GM23338 (cell line): ENCODE measurements around the gene TMEM179. TPM values are rescaled to one million over a fixed set of nuclear protein-coding genes. Genes with fewer than 3 reads are reported as not detected.

Experiments used
- ATAC-seq: fragments of 200-7000 bp; cut with Tn5 transposase; 3 replicates; pipeline ENCODE4 v1.9.1; 2020
- DNase-seq: peaks from one replicate; pipeline ENCODE4 v3.0.0-alpha.2; 2015; ENCODE audit warnings: low spot score
- H2AFZ ChIP-seq: fragments of 200-600 bp; sonication (generic); 2 replicates; pipeline ENCODE4 v1.8.0; 2016; ENCODE audit warnings: antibody characterized with exemption, mild to moderate bottlenecking, moderate library complexity
- H3F3A ChIP-seq: fragments of 200-600 bp; sonication (generic); replicated peaks from 2 replicates; pipeline ENCODE4 v1.8.0; 2017; ENCODE audit warnings: antibody characterized with exemption, mixed run types, low read depth
- H3K27ac ChIP-seq: fragments of 200-600 bp; sonication (generic); 2 replicates; pipeline ENCODE4 v1.6.1; 2016; ENCODE audit warnings: low read depth
- H3K27me3 ChIP-seq: fragments of 200-600 bp; sonication (generic); 2 replicates; pipeline ENCODE4 v1.8.0; 2016; ENCODE audit warnings: mild to moderate bottlenecking, mixed run types, moderate library complexity; ENCODE audit not compliant: insufficient read depth
- H3K36me3 ChIP-seq: fragments of 200-600 bp; sonication (generic); 2 replicates; pipeline ENCODE4 v1.8.0; 2016; ENCODE audit warnings: mild to moderate bottlenecking; ENCODE audit not compliant: insufficient read depth
- H3K4me1 ChIP-seq: fragments of 200-600 bp; sonication (generic); 2 replicates; pipeline ENCODE4 v1.8.0; 2016; ENCODE audit warnings: mild to moderate bottlenecking, moderate library complexity; ENCODE audit not compliant: insufficient read depth
- H3K4me2 ChIP-seq: fragments of 200-600 bp; sonication (generic); 2 replicates; pipeline ENCODE4 v1.7.1; 2017; ENCODE audit warnings: mixed run types
- H3K4me3 ChIP-seq: fragments of 200-600 bp; sonication (generic); 2 replicates; pipeline ENCODE4 v1.6.1; 2016; ENCODE audit warnings: mixed run types
- H3K79me2 ChIP-seq: fragments of 200-600 bp; sonication (generic); replicated peaks from 2 replicates; pipeline ENCODE4 v1.8.0; 2017; ENCODE audit warnings: mild to moderate bottlenecking; ENCODE audit not compliant: insufficient read depth
- H3K9me2 ChIP-seq: fragments of 200-600 bp; sonication (generic); 2 replicates; pipeline ENCODE4 v1.8.0; 2017; ENCODE audit not compliant: insufficient read depth
- H4K20me1 ChIP-seq: fragments of 200-600 bp; sonication (generic); replicated peaks from 2 replicates; pipeline ENCODE4 v1.8.0; 2017; ENCODE audit warnings: mild to moderate bottlenecking; ENCODE audit not compliant: insufficient read depth
- H3K27ac Mint-ChIP-seq: 2 replicates; pipeline ENCODE4 v1.8.0; 2020; ENCODE audit warnings: inconsistent platforms, mild to moderate bottlenecking, moderate library complexity, mixed read lengths
- H3K27me3 Mint-ChIP-seq: 3 replicates; pipeline ENCODE4 v1.8.0; 2022; ENCODE audit warnings: low read depth, mild to moderate bottlenecking, moderate library complexity, mixed read lengths, inconsistent platforms; ENCODE audit not compliant: insufficient read depth, poor library complexity
- H3K36me3 Mint-ChIP-seq: 3 replicates; pipeline ENCODE4 v1.8.0; 2021; ENCODE audit warnings: low read depth, mild to moderate bottlenecking, inconsistent platforms, moderate library complexity, mixed read lengths
- H3K4me1 Mint-ChIP-seq: 3 replicates; pipeline ENCODE4 v1.8.0; 2020; ENCODE audit warnings: mild to moderate bottlenecking, inconsistent platforms, mixed read lengths
- H3K4me3 Mint-ChIP-seq: 3 replicates; pipeline ENCODE4 v1.8.0; 2021; ENCODE audit warnings: moderate library complexity, mild to moderate bottlenecking, inconsistent platforms, mixed read lengths
- H3K9me3 Mint-ChIP-seq: 3 replicates; pipeline ENCODE4 v1.8.0; 2020; ENCODE audit warnings: moderate library complexity, mild to moderate bottlenecking, inconsistent platforms, mixed read lengths
- CREB1 ChIP-seq: fragments of 250-450 bp; sonication (Bioruptor Pico); IDR thresholded peaks from 2 replicates; pipeline ENCODE4 v1.5.0; 2020; ENCODE audit warnings: low read depth, mild to moderate bottlenecking, moderate library complexity
- EZH2 ChIP-seq: fragments of 200-600 bp; sonication (generic); IDR thresholded peaks from one replicate; pipeline ENCODE4 v1.8.0; 2017; ENCODE audit warnings: antibody characterized with exemption, mild to moderate bottlenecking, low read depth; ENCODE audit not compliant: unreplicated experiment
- EZH2phosphoT487 ChIP-seq: fragments of 200-600 bp; sonication (generic); IDR thresholded peaks from one replicate; pipeline ENCODE4 v1.8.1; 2018; ENCODE audit warnings: antibody characterized with exemption; ENCODE audit not compliant: unreplicated experiment
- JUNB ChIP-seq: IDR thresholded peaks from one replicate; pipeline ENCODE4 v1.6.1; 2016; ENCODE audit warnings: antibody characterized with exemption; ENCODE audit not compliant: unreplicated experiment
- NANOG ChIP-seq: IDR thresholded peaks from 2 replicates; pipeline ENCODE4 v1.6.1; 2016; ENCODE audit warnings: antibody characterized with exemption, borderline replicate concordance
- POLR2AphosphoS5 ChIP-seq: IDR thresholded peaks from 2 replicates; pipeline ENCODE4 v1.6.1; 2016; ENCODE audit warnings: antibody characterized with exemption, low read depth
- STAT1 ChIP-seq: IDR thresholded peaks from one replicate; pipeline ENCODE4 v1.6.1; 2016; ENCODE audit warnings: antibody characterized with exemption; ENCODE audit not compliant: unreplicated experiment
- ZNF114 ChIP-seq: fragments of 250-450 bp; sonication (Bioruptor Pico); IDR thresholded peaks from 2 replicates; pipeline ENCODE4 v1.5.0; 2020; ENCODE audit warnings: mild to moderate bottlenecking, moderate library complexity
- ZNF331 ChIP-seq: fragments of 250-450 bp; sonication (Bioruptor Pico); IDR thresholded peaks from 2 replicates; pipeline ENCODE4 v1.5.0; 2020; ENCODE audit warnings: low read depth, mild to moderate bottlenecking, moderate library complexity
- polyA plus RNA-seq: library from polyadenylated mRNA; unstranded; fragments of >200 nt; fragmentation: Nextera tagmentation; extraction: Ambion mirVana; gene quantifications from 2 replicates; pipeline ENCODE4 v1.2.1, GENCODE V29; 2016
- total RNA-seq: library from RNA; depleted of rRNA; stranded (reverse); fragments of >200 nt; shearing (Covaris generic); gene quantifications from 2 replicates; pipeline ENCODE4 v1.2.3, GENCODE V29; 2014
- TF ChIP-seq, protein P1 (sequence below): fragments of 250-450 bp; sonication (Bioruptor Pico); IDR thresholded peaks from 2 replicates; pipeline ENCODE4 v1.5.0; 2020; ENCODE audit warnings: mild to moderate bottlenecking, moderate library complexity
- TF ChIP-seq, protein P2 (sequence below): IDR thresholded peaks from one replicate; pipeline ENCODE4 v1.6.1; 2018; ENCODE audit warnings: antibody characterized with exemption; ENCODE audit not compliant: unreplicated experiment
- TF ChIP-seq, protein P3 (sequence below): IDR thresholded peaks from 2 replicates; pipeline ENCODE4 v1.6.1; 2016; ENCODE audit warnings: antibody characterized with exemption
- TF ChIP-seq, protein P4 (sequence below), 2 experiments: fragments of 200-600 bp in 1 of 2; sonication (generic) in 1 of 2; conservative IDR thresholded peaks; 2 replicates each; pipeline versions ENCODE4 v1.5.1 to v1.6.1; 2016 to 2017; ENCODE audit warnings: antibody characterized with exemption in 2 of 2, low read depth in 2 of 2, mild to moderate bottlenecking in 2 of 2, moderate library complexity in 1 of 2

TMEM179 gene
- total and polyA plus RNA-seq, 2 experiments from 2014 or later = 1.0 to 4.8 TPM

DNA sequence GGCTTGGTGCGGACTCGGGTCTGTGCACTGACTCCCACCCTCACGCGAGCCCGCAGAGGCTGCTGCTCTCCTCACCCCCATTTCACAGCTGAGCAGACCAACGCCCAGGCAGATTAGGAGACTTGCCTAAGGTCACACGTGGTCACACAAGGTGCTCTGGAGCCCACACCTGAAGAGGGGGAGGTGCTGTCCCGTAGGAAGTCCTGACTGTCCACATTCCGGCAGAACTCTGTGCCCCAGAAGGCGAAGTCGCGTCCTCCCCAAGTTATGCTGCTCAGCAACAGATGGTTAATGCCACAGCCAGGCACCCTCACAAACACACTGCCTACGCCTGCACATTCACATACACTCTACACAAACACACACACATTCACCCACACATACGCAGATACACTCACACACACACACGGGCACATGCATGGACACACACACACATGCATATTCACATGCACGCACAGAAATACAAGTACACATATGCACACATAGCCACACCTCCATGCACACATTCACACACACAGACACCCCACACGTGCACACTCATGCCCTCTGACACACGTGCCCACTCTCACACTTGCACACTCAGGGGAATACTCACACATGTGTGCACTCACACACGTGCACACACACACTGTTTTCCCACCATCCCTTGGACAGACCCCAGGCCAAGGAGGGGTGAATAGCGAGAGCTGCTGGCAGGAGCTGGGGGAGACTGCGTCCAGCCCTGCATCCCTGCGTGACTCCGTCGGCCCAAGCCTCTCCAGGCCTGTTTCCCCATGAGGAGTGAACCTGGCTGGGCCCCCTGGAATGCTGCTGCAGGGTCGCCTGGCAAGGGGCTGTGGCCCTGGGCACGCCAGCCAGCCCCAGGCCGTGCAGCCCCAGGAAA, 20.9 kb downstream of the TMEM179 start:
- Histone ChIP-seq H3K27me3 (no peaks in the 10 kb centered on the region), H3K4me1 (no peaks in the 10 kb centered on the region), H2AFZ (no peak overlapping the region), H3K27ac (no peak overlapping the region), H3K36me3 (no peaks in the 10 kb centered on the region), H3K4me3 (no peak overlapping the region), H3K4me2 (no peak overlapping the region), H3K79me2 (no peaks in the 10 kb centered on the region), H3K9me2 (no peaks in the 10 kb centered on the region), H4K20me1 (no peaks in the 10 kb centered on the region), H3F3A (no peaks in the 10 kb centered on the region)
- no peaks in the 10 kb centered on the region for H3K9me3 Mint-ChIP-seq
- H3K36me3 Mint-ChIP-seq = no peaks in the 10 kb centered on the region
- peaks cover 4% of the 10 kb centered on the region; the same call in 2 of the 3 replicates for H3K4me1 Mint-ChIP-seq
- TF ChIP-seq EZH2phosphoT487 (no peak), NANOG (no peak), ZNF114 (CRISPR knock-in tag) (no peak), STAT1 (no peak), JUNB (no peak), ZNF331 (CRISPR knock-in tag) (no peak), CREB1 (CRISPR knock-in tag) (no peak), EZH2 (no peak), POLR2AphosphoS5 (no peak)
- TF ChIP-seq, protein P1, sequence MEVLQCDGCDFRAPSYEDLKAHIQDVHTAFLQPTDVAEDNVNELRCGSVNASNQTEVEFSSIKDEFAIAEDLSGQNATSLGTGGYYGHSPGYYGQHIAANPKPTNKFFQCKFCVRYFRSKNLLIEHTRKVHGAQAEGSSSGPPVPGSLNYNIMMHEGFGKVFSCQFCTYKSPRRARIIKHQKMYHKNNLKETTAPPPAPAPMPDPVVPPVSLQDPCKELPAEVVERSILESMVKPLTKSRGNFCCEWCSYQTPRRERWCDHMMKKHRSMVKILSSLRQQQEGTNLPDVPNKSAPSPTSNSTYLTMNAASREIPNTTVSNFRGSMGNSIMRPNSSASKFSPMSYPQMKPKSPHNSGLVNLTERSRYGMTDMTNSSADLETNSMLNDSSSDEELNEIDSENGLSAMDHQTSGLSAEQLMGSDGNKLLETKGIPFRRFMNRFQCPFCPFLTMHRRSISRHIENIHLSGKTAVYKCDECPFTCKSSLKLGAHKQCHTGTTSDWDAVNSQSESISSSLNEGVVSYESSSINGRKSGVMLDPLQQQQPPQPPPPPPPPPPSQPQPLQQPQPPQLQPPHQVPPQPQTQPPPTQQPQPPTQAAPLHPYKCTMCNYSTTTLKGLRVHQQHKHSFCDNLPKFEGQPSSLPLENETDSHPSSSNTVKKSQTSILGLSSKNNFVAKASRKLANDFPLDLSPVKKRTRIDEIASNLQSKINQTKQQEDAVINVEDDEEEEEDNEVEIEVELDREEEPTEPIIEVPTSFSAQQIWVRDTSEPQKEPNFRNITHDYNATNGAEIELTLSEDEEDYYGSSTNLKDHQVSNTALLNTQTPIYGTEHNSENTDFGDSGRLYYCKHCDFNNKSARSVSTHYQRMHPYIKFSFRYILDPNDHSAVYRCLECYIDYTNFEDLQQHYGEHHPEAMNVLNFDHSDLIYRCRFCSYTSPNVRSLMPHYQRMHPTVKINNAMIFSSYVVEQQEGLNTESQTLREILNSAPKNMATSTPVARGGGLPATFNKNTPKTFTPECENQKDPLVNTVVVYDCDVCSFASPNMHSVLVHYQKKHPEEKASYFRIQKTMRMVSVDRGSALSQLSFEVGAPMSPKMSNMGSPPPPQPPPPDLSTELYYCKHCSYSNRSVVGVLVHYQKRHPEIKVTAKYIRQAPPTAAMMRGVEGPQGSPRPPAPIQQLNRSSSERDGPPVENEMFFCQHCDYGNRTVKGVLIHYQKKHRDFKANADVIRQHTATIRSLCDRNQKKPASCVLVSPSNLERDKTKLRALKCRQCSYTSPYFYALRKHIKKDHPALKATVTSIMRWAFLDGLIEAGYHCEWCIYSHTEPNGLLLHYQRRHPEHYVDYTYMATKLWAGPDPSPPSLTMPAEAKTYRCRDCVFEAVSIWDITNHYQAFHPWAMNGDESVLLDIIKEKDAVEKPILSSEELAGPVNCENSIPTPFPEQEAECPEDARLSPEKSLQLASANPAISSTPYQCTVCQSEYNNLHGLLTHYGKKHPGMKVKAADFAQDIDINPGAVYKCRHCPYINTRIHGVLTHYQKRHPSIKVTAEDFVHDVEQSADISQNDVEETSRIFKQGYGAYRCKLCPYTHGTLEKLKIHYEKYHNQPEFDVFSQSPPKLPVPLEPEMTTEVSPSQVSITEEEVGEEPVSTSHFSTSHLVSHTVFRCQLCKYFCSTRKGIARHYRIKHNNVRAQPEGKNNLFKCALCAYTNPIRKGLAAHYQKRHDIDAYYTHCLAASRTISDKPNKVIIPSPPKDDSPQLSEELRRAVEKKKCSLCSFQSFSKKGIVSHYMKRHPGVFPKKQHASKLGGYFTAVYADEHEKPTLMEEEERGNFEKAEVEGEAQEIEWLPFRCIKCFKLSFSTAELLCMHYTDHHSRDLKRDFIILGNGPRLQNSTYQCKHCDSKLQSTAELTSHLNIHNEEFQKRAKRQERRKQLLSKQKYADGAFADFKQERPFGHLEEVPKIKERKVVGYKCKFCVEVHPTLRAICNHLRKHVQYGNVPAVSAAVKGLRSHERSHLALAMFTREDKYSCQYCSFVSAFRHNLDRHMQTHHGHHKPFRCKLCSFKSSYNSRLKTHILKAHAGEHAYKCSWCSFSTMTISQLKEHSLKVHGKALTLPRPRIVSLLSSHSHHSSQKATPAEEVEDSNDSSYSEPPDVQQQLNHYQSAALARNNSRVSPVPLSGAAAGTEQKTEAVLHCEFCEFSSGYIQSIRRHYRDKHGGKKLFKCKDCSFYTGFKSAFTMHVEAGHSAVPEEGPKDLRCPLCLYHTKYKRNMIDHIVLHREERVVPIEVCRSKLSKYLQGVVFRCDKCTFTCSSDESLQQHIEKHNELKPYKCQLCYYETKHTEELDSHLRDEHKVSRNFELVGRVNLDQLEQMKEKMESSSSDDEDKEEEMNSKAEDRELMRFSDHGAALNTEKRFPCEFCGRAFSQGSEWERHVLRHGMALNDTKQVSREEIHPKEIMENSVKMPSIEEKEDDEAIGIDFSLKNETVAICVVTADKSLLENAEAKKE (CRISPR knock-in tag) = no peak
- TF ChIP-seq, protein P2, sequence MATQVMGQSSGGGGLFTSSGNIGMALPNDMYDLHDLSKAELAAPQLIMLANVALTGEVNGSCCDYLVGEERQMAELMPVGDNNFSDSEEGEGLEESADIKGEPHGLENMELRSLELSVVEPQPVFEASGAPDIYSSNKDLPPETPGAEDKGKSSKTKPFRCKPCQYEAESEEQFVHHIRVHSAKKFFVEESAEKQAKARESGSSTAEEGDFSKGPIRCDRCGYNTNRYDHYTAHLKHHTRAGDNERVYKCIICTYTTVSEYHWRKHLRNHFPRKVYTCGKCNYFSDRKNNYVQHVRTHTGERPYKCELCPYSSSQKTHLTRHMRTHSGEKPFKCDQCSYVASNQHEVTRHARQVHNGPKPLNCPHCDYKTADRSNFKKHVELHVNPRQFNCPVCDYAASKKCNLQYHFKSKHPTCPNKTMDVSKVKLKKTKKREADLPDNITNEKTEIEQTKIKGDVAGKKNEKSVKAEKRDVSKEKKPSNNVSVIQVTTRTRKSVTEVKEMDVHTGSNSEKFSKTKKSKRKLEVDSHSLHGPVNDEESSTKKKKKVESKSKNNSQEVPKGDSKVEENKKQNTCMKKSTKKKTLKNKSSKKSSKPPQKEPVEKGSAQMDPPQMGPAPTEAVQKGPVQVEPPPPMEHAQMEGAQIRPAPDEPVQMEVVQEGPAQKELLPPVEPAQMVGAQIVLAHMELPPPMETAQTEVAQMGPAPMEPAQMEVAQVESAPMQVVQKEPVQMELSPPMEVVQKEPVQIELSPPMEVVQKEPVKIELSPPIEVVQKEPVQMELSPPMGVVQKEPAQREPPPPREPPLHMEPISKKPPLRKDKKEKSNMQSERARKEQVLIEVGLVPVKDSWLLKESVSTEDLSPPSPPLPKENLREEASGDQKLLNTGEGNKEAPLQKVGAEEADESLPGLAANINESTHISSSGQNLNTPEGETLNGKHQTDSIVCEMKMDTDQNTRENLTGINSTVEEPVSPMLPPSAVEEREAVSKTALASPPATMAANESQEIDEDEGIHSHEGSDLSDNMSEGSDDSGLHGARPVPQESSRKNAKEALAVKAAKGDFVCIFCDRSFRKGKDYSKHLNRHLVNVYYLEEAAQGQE = no peak
- TF ChIP-seq, protein P3, sequence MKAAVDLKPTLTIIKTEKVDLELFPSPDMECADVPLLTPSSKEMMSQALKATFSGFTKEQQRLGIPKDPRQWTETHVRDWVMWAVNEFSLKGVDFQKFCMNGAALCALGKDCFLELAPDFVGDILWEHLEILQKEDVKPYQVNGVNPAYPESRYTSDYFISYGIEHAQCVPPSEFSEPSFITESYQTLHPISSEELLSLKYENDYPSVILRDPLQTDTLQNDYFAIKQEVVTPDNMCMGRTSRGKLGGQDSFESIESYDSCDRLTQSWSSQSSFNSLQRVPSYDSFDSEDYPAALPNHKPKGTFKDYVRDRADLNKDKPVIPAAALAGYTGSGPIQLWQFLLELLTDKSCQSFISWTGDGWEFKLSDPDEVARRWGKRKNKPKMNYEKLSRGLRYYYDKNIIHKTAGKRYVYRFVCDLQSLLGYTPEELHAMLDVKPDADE = no peak
- TF ChIP-seq, protein P4, sequence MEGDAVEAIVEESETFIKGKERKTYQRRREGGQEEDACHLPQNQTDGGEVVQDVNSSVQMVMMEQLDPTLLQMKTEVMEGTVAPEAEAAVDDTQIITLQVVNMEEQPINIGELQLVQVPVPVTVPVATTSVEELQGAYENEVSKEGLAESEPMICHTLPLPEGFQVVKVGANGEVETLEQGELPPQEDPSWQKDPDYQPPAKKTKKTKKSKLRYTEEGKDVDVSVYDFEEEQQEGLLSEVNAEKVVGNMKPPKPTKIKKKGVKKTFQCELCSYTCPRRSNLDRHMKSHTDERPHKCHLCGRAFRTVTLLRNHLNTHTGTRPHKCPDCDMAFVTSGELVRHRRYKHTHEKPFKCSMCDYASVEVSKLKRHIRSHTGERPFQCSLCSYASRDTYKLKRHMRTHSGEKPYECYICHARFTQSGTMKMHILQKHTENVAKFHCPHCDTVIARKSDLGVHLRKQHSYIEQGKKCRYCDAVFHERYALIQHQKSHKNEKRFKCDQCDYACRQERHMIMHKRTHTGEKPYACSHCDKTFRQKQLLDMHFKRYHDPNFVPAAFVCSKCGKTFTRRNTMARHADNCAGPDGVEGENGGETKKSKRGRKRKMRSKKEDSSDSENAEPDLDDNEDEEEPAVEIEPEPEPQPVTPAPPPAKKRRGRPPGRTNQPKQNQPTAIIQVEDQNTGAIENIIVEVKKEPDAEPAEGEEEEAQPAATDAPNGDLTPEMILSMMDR (conservative IDR thresholded peaks at IDR 0.05; ENCODE audit: low read depth in 2 of 2) = no peak
- H3K27ac Mint-ChIP-seq = no peak overlapping the region
- ATAC-seq (no peak), DNase-seq (no peak)
- H3K27me3 Mint-ChIP-seq = peaks cover 5% of the 10 kb centered on the region
- no peak overlapping the region for H3K4me3 Mint-ChIP-seq
